Gastroesophageal sphincter (tissue), 4 donors: ENCODE results near the gene NPPA. TPM values are rescaled to one million over a fixed set of nuclear protein-coding genes. Genes with fewer than 3 reads are reported as not detected.
"Not testable (repeated sequence)": the region's sequence is repeated elsewhere in the genome, so short reads cannot be mapped to it uniquely, and the experiment has no call there.

Experiments used
- ATAC-seq: fragments of 150-250 bp; one replicate; pipeline ENCODE4 v1.9.1; 2016; ENCODE audit warnings: mild to moderate bottlenecking, moderate library complexity
- H3K27ac ChIP-seq, 4 donors: fragments of 200-600 bp; sonication (generic) in 3 of 4; 1 replicate in 3 of 4; 2 replicates in 1 of 4; pipeline ENCODE4 v1.5.1; 2016 to 2019
- H3K27me3 ChIP-seq: fragments of 200-600 bp; sonication (generic); one replicate; pipeline ENCODE4 v1.5.1; 2019
- H3K36me3 ChIP-seq, 2 donors: fragments of 200-600 bp; sonication (generic); one replicate each; pipeline ENCODE4 v1.5.1; 2019; ENCODE audit warnings: control low read depth in 1 of 2
- H3K4me1 ChIP-seq, 3 donors: fragments of 200-600 bp; sonication (generic); 1 replicate in 2 of 3; 2 replicates in 1 of 3; pipeline ENCODE4 v1.5.1; 2016 to 2019; ENCODE audit warnings: control low read depth in 2 of 3
- H3K4me3 ChIP-seq, 2 donors: fragments of 200-600 bp; sonication (generic); one replicate each; pipeline ENCODE4 v1.5.1; 2019; ENCODE audit warnings: mild to moderate bottlenecking in 1 of 2, moderate library complexity in 1 of 2
- H3K9me3 ChIP-seq, 3 donors: fragments of 200-600 bp; sonication (generic); one replicate each; pipeline ENCODE4 v1.5.1; 2017 to 2019; ENCODE audit warnings: control low read depth in 2 of 3
- CTCF ChIP-seq, 4 experiments: fragments of 200-600 bp in 2 of 4; fragments of 450-650 bp in 2 of 4; sonication (generic) in 1 of 4; IDR thresholded peaks; one replicate each; pipeline ENCODE4 v1.5.1; 2017 to 2019; ENCODE audit warnings: antibody characterized with exemption in 4 of 4, mild to moderate bottlenecking in 2 of 4, moderate library complexity in 2 of 4
- EP300 ChIP-seq: sonication (generic); formaldehyde crosslinking; IDR thresholded peaks from one replicate; pipeline ENCODE4 v1.6.1; 2017; ENCODE audit warnings: antibody characterized with exemption, mild to moderate bottlenecking
- POLR2A ChIP-seq, 2 donors: fragments of 450-650 bp; IDR thresholded peaks; one replicate each; pipeline ENCODE4 v1.6.1; 2017; ENCODE audit warnings: antibody characterized with exemption in 2 of 2, mild to moderate bottlenecking in 2 of 2, moderate library complexity in 1 of 2
- POLR2AphosphoS5 ChIP-seq: sonication (generic); formaldehyde crosslinking; IDR thresholded peaks from one replicate; pipeline ENCODE4 v1.6.1; 2017; ENCODE audit warnings: antibody characterized with exemption
- WGBS, 2 donors: methylation state at CpG; one replicate each; pipeline ENCODE4 v1.1.5; 2018; ENCODE audit warnings: low coverage in 1 of 2; 5-methylcytosine and 5-hydroxymethylcytosine counted together
- total RNA-seq, 4 donors: library from RNA; depleted of rRNA; stranded (reverse); fragments of >200 nt; gene quantifications; one replicate each; pipeline ENCODE4 v1.1.0, GENCODE V29; 2016

Gene NPPA
- total RNA-seq, 4 donors from 2014 or later: 0.93 TPM; not detected in 3

- peaks cover 0 to 34% of the 10 kb centered on the region in 2 donors for H3K36me3 ChIP-seq
- TF ChIP-seq POLR2AphosphoS5 (peak; percentile 14), CTCF (IDR thresholded peaks at IDR 0.05) (no peak), EP300 (peak; percentile 17)
- H3K4me3 ChIP-seq: peak overlapping the region; percentile 66 to 92
- no peaks in the 10 kb centered on the region for H3K9me3 ChIP-seq
- ATAC-seq: peak; percentile 40
- WGBS, 2 donors: 0 to 3% methylated on average over 3 to 4 of the region's 20 CpGs
- peak overlapping the region; percentile 59 to 99 (median 96) for H3K27ac ChIP-seq
- H3K27me3 ChIP-seq: no peaks in the 10 kb centered on the region
- peaks cover 0 to 78% (median 19%) of the 10 kb centered on the region in 3 donors for H3K4me1 ChIP-seq
Observed at GRCh38 chr1:11806307-11806936, 41.2 kb downstream of the NPPA start.

- peak within 1 kb of the TSS; percentile 66 to 92 for H3K4me3 ChIP-seq
- WGBS, 2 donors: no CpG with 5 or more reads among the region's 72 CpGs
- peak; percentile 96 for TF ChIP-seq POLR2AphosphoS5
- peak; percentile 91 to 94 for TF ChIP-seq POLR2A (IDR thresholded peaks at IDR 0.05)
- no peak for TF ChIP-seq CTCF (IDR thresholded peaks at IDR 0.05)
- H3K36me3 ChIP-seq: peaks cover 0 to 34% of the 10 kb centered on the region in 2 donors
- H3K4me1 ChIP-seq: peaks cover 0 to 86% (median 19%) of the 10 kb centered on the region in 3 donors
- H3K27ac ChIP-seq: peak within 1 kb of the TSS; percentile 93 to 99 (median 98)
- H3K27me3 ChIP-seq: no peaks in the 10 kb centered on the region
- H3K9me3 ChIP-seq: no peaks in the 10 kb centered on the region
- ATAC-seq: peak; percentile 89
Observed at GRCh38 chr1:11805422-11806306, 41.9 kb downstream of the NPPA start, which contains the start of the genes CLCN6 and MTHFR. Gene CLCN6, plus strand, starts transcription at chr1:11806191. Its CDS starts 72 bp downstream, at chr1:11806263. Gene MTHFR, minus strand, starts transcription at chr1:11805964. Its CDS starts 2,848 bp downstream, at chr1:11803116.

- peak overlapping the region; percentile 66 to 92 for H3K4me3 ChIP-seq
- peaks cover 0 to 34% of the 10 kb centered on the region in 2 donors for H3K36me3 ChIP-seq
- peaks cover 0 to 82% (median 19%) of the 10 kb centered on the region in 3 donors for H3K4me1 ChIP-seq
- ATAC-seq: no peak
- WGBS, 2 donors: 5 to 6% methylated on average over 2 to 6 of the region's 17 CpGs
- H3K27me3 ChIP-seq: no peaks in the 10 kb centered on the region
- no peaks in the 10 kb centered on the region for H3K9me3 ChIP-seq
- TF ChIP-seq POLR2AphosphoS5: peak; percentile 55
- no peak for TF ChIP-seq CTCF (IDR thresholded peaks at IDR 0.05)
- no peak for TF ChIP-seq POLR2A (IDR thresholded peaks at IDR 0.05)
- no peak for TF ChIP-seq EP300
- peak overlapping the region; percentile 93 to 99 (median 98) for H3K27ac ChIP-seq
Observed at GRCh38 chr1:11804666-11805421, 42.7 kb downstream of the NPPA start.

- WGBS, 2 donors: 82% methylated on average over 5 of the region's 9 CpGs; no CpG with 5 or more reads in 1 of the 2 donors
- Histone ChIP-seq H3K4me1 (peaks cover 0 to 74% (median 19%) of the 10 kb centered on the region in 3 donors), H3K27ac (peak overlapping the region; percentile 93 to 99 (median 98)), H3K36me3 (peaks cover 0 to 34% of the 10 kb centered on the region in 2 donors), H3K4me3 (peak overlapping the region; percentile 40 to 92)
- not testable (repeated sequence) for ATAC-seq, H3K27me3 ChIP-seq, H3K9me3 ChIP-seq
Observed at GRCh38 chr1:11803924-11804665, 43.5 kb downstream of the NPPA start.
